GM12875 (cell line): ENCODE measurements around the gene EARS2.

Experiments
- H3K4me3 ChIP-seq: one replicate; pipeline ENCODE4 v1.5.1; 2011; ENCODE audit warnings: low read depth, low read length, control low read depth
- CTCF ChIP-seq: IDR thresholded peaks from 2 replicates; pipeline ENCODE4 v1.5.1; 2011; ENCODE audit warnings: low read depth, mild to moderate bottlenecking, control low read depth, inconsistent platforms, low read length, moderate library complexity, borderline replicate concordance; ENCODE audit not compliant: insufficient read depth

EARS2 gene

GRCh38 chr16:23519282-23519681, 37.9 kb downstream of the EARS2 start:
- H3K4me3 ChIP-seq = no peak overlapping the region
- no peak for TF ChIP-seq CTCF

GRCh38 chr16:23518435-23518891, 38.7 kb downstream of the EARS2 start:
- TF ChIP-seq CTCF = no peak
- no peak overlapping the region for H3K4me3 ChIP-seq

- no peak overlapping the region for H3K4me3 ChIP-seq
- TF ChIP-seq CTCF = no peak
Observed at GRCh38 chr16:23516366-23517137, 40.6 kb downstream of the EARS2 start.

GRCh38 chr16:23515881-23516280, 41.3 kb downstream of the EARS2 start:
- TF ChIP-seq CTCF = no peak
- H3K4me3 ChIP-seq = no peak overlapping the region

GRCh38 chr16:23514381-23515152, 42.6 kb downstream of the EARS2 start:
- TF ChIP-seq CTCF = no peak
- no peak overlapping the region for H3K4me3 ChIP-seq

- TF ChIP-seq CTCF = no peak
- H3K4me3 ChIP-seq = no peak overlapping the region
Observed at GRCh38 chr16:23512168-23512695, 44.9 kb downstream of the EARS2 start.
